HCT116 (cell line): ENCODE measurements around the gene MYBPC3. TPM values are rescaled to one million over a fixed set of nuclear protein-coding genes. Genes with fewer than 3 reads are reported as not detected.

ENCODE experiments used
- ATAC-seq: fragments of 200-7000 bp; cut with Tn5 transposase; 2 replicates; pipeline ENCODE4 v1.9.1; 2020; ENCODE audit warnings: mild to moderate bottlenecking, moderate library complexity
- BruUV-seq: library from RNA; stranded (reverse); fragments of 400-500 nt; replicated peaks from 2 replicates; lab custom pipeline; 2021; lab: Mats Ljungman, UMichigan
- CTCF ChIA-PET: fragments of 300-600 bp; sonication (Branson Sonifier 250); formaldehyde crosslinking; loops from one replicate; lab custom pipeline; 2021; ENCODE audit warnings: antibody characterized with exemption; lab: Charles Lee
- POLR2A ChIA-PET: fragments of 300-600, 350-600 bp; sonication (Branson Sonifier 250); formaldehyde crosslinking; loops from one replicate; lab custom pipeline; 2021; ENCODE audit warnings: antibody characterized with exemption; lab: Charles Lee
- RAD21 ChIA-PET, 2 experiments: fragments of 300-600 bp; sonication (Branson Sonifier 250); formaldehyde crosslinking; loops; one replicate each; lab custom pipeline; 2023; ENCODE audit warnings: low total read pairs in 2 of 2; ENCODE audit not compliant: uncharacterized antibody in 2 of 2, unreplicated experiment in 2 of 2, low non-redundant PET in 1 of 2; lab: Charles Lee
- DNase-seq: peaks from one replicate; pipeline ENCODE4 v3.0.0-alpha.2; 2010; ENCODE audit warnings: low read depth, low spot score
- H2AFZ ChIP-seq: fragments of 200-600 bp; shearing (Covaris generic), sonication (generic); 2 replicates; pipeline ENCODE4 v1.6.1; 2017; ENCODE audit warnings: low read depth, mixed run types, mixed read lengths, antibody characterized with exemption, low read length; ENCODE audit not compliant: poor library complexity, severe bottlenecking
- H3K27ac ChIP-seq: 2 replicates; pipeline ENCODE4 v1.5.1; 2012; ENCODE audit warnings: low read depth, low read length
- H3K27me3 ChIP-seq: fragments of 200-600 bp; sonication (generic); 2 replicates; pipeline ENCODE4 v1.6.1; 2016; ENCODE audit warnings: mixed run types, low read length, mixed read lengths; ENCODE audit not compliant: insufficient read depth
- H3K36me3 ChIP-seq, 2 experiments: fragments of 200-500 bp in 1 of 2; fragments of 200-600 bp in 1 of 2; sonication (Bioruptor generic) in 1 of 2; sonication (generic) in 1 of 2; 2 replicates each; pipeline versions ENCODE4 v1.5.1 to v1.6.1; 2014 to 2016; ENCODE audit warnings: low read length in 2 of 2, inconsistent platforms in 1 of 2, mixed read lengths in 1 of 2, mixed run types in 1 of 2; ENCODE audit not compliant: insufficient read depth in 2 of 2, control insufficient read depth in 1 of 2
- H3K4me1 ChIP-seq, 2 experiments: fragments of 200-600 bp in 1 of 2; sonication (generic) in 1 of 2; 2 replicates each; pipeline versions ENCODE4 v1.5.1 to v1.6.1; 2012 to 2017; ENCODE audit warnings: low read length in 2 of 2, inconsistent platforms in 1 of 2, mild to moderate bottlenecking in 1 of 2, mixed read lengths in 1 of 2, mixed run types in 1 of 2, moderate library complexity in 1 of 2; ENCODE audit not compliant: insufficient read depth in 2 of 2, control insufficient read depth in 1 of 2
- H3K4me2 ChIP-seq: fragments of 200-600 bp; sonication (generic); 2 replicates; pipeline ENCODE4 v1.6.1; 2017; ENCODE audit warnings: mixed run types, low read length, mixed read lengths
- H3K4me3 ChIP-seq, 2 experiments: fragments of 200-600 bp in 1 of 2; sonication (generic) in 1 of 2; replicated peaks in 1 of 2; 2 replicates each; pipeline ENCODE4 v1.5.1; 2011 to 2016; ENCODE audit warnings: low read length in 2 of 2, control low read depth in 1 of 2, low read depth in 1 of 2, mild to moderate bottlenecking in 1 of 2, mixed read lengths in 1 of 2, mixed run types in 1 of 2
- H3K79me2 ChIP-seq: fragments of 200-600 bp; sonication (generic); 2 replicates; pipeline ENCODE4 v1.6.1; 2017; ENCODE audit warnings: mild to moderate bottlenecking, mixed run types, low read length, moderate library complexity, mixed read lengths; ENCODE audit not compliant: insufficient read depth
- H3K9ac ChIP-seq: fragments of 200-600 bp; sonication (generic); 2 replicates; pipeline ENCODE4 v1.6.1; 2016; ENCODE audit warnings: low read length, mixed read lengths
- H3K9me2 ChIP-seq: fragments of 200-600 bp; sonication (generic), shearing (Covaris generic); 2 replicates; pipeline ENCODE4 v1.6.1; 2017; ENCODE audit warnings: mixed run types, mild to moderate bottlenecking, moderate library complexity; ENCODE audit not compliant: insufficient read depth
- H3K9me3 ChIP-seq, 2 experiments: fragments of 200-500 bp in 1 of 2; fragments of 200-600 bp in 1 of 2; sonication (Bioruptor generic) in 1 of 2; sonication (generic) in 1 of 2; 2 replicates each; pipeline ENCODE4 v1.6.1; 2014 to 2017; ENCODE audit warnings: low read length in 2 of 2, mixed read lengths in 2 of 2, inconsistent platforms in 1 of 2, low read depth in 1 of 2, mild to moderate bottlenecking in 1 of 2, mixed run types in 1 of 2, moderate library complexity in 1 of 2; ENCODE audit not compliant: control insufficient read depth in 1 of 2, insufficient read depth in 1 of 2
- H4K20me1 ChIP-seq: fragments of 200-600 bp; sonication (generic), shearing (Covaris generic); 2 replicates; pipeline ENCODE4 v1.6.1; 2017; ENCODE audit warnings: mixed run types, mild to moderate bottlenecking, moderate library complexity; ENCODE audit not compliant: insufficient read depth
- CBX3 ChIP-seq: IDR thresholded peaks from 2 replicates; pipeline ENCODE4 v1.6.1; 2012; ENCODE audit warnings: low read depth
- ELF1 ChIP-seq: IDR thresholded peaks from 2 replicates; pipeline ENCODE4 v1.6.1; 2012; ENCODE audit warnings: low read depth, borderline replicate concordance
- EZH2 ChIP-seq: fragments of 200-600 bp; sonication (generic); IDR thresholded peaks from 2 replicates; pipeline ENCODE4 v1.6.1; 2017; ENCODE audit warnings: antibody characterized with exemption, mixed run types
- FOSL1 ChIP-seq: IDR thresholded peaks from 2 replicates; pipeline ENCODE4 v1.6.1; 2012; ENCODE audit warnings: low read depth
- RAD21 ChIP-seq: IDR thresholded peaks from 2 replicates; pipeline ENCODE4 v1.6.1; 2012; ENCODE audit warnings: low read depth, mild to moderate bottlenecking
- SIN3A ChIP-seq: IDR thresholded peaks from 2 replicates; pipeline ENCODE4 v1.6.1; 2012; ENCODE audit warnings: low read depth
- ZNF274 ChIP-seq: fragments of 200-500 bp; sonication (Bioruptor generic); IDR thresholded peaks from 2 replicates; pipeline ENCODE4 v1.6.1; 2014; ENCODE audit warnings: mild to moderate bottlenecking, low read depth, low read length, inconsistent platforms
- intact Hi-C: fragments of 100-400 bp; cut with micrococcal nuclease; formaldehyde crosslinking; loops from 2 replicates; pipeline ENCODE4 v1.10.0; 2022
- total RNA-seq: library from RNA; stranded (reverse); gene quantifications from one replicate; pipeline ENCODE4 v1.2.1, GENCODE V29; 2021; ENCODE audit not compliant: unreplicated experiment
- TF ChIP-seq, protein P1 (sequence below): IDR thresholded peaks from 2 replicates; pipeline ENCODE4 v1.6.1; 2011; ENCODE audit warnings: mild to moderate bottlenecking, low read length, moderate library complexity; ENCODE audit not compliant: insufficient replicate concordance; ENCODE audit errors: extremely low read depth
- TF ChIP-seq, protein P2 (sequence below), 3 experiments: fragments of 200-600 bp in 1 of 3; sonication (generic) in 1 of 3; IDR thresholded peaks in 2 of 3; conservative IDR thresholded peaks in 1 of 3; 2 replicates each; pipeline ENCODE4 v1.5.1; 2012 to 2017; ENCODE audit warnings: low read depth in 2 of 3, low read length in 2 of 3, antibody characterized with exemption in 1 of 3, borderline replicate concordance in 1 of 3, control low read depth in 1 of 3, mild to moderate bottlenecking in 1 of 3, mixed read lengths in 1 of 3, mixed run types in 1 of 3, moderate library complexity in 1 of 3; ENCODE audit not compliant: insufficient read depth in 1 of 3

MYBPC3 gene
- total RNA-seq, 1 experiment from 2014 or later: 0.25 TPM

DNA sequence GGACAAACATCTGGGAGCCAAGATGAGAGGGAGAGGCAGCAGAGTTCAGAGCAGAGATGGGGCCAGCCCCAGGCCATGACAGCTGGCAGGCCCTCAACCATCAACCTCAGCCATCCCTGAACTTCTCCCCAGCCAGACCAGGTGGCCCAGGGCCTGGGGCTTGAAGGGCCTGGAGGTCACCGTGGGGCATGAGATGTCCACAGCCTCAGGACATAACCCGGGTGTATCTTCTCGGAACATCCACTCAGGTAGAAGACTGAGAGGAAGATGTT lies 43.5 kb upstream of the MYBPC3 start:
- no TSS peak for BruUV-seq
- Histone ChIP-seq H3K9me3 (no peaks in the 10 kb centered on the region), H4K20me1 (no peaks in the 10 kb centered on the region), H3K27me3 (no peaks in the 10 kb centered on the region), H3K36me3 (no peaks in the 10 kb centered on the region), H3K4me2 (no peak overlapping the region), H3K4me1 (no peaks in the 10 kb centered on the region), H3K27ac (no peak overlapping the region), H2AFZ (no peak overlapping the region), H3K9ac (no peak overlapping the region), H3K79me2 (no peaks in the 10 kb centered on the region), H3K9me2 (no peaks in the 10 kb centered on the region), H3K4me3 (no peak overlapping the region)
- RAD21 ChIA-PET: no interaction called here
- CTCF ChIA-PET: no interaction called here
- intact Hi-C loops: no loop called here
- POLR2A ChIA-PET: no interaction called here
- TF ChIP-seq ELF1 (no peak), ZNF274 (no peak), RAD21 (no peak), EZH2 (no peak)
- TF ChIP-seq, protein P1, sequence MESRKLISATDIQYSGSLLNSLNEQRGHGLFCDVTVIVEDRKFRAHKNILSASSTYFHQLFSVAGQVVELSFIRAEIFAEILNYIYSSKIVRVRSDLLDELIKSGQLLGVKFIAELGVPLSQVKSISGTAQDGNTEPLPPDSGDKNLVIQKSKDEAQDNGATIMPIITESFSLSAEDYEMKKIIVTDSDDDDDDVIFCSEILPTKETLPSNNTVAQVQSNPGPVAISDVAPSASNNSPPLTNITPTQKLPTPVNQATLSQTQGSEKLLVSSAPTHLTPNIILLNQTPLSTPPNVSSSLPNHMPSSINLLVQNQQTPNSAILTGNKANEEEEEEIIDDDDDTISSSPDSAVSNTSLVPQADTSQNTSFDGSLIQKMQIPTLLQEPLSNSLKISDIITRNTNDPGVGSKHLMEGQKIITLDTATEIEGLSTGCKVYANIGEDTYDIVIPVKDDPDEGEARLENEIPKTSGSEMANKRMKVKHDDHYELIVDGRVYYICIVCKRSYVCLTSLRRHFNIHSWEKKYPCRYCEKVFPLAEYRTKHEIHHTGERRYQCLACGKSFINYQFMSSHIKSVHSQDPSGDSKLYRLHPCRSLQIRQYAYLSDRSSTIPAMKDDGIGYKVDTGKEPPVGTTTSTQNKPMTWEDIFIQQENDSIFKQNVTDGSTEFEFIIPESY: no peak
- DNase-seq (no peak), ATAC-seq (no peak)

DNA sequence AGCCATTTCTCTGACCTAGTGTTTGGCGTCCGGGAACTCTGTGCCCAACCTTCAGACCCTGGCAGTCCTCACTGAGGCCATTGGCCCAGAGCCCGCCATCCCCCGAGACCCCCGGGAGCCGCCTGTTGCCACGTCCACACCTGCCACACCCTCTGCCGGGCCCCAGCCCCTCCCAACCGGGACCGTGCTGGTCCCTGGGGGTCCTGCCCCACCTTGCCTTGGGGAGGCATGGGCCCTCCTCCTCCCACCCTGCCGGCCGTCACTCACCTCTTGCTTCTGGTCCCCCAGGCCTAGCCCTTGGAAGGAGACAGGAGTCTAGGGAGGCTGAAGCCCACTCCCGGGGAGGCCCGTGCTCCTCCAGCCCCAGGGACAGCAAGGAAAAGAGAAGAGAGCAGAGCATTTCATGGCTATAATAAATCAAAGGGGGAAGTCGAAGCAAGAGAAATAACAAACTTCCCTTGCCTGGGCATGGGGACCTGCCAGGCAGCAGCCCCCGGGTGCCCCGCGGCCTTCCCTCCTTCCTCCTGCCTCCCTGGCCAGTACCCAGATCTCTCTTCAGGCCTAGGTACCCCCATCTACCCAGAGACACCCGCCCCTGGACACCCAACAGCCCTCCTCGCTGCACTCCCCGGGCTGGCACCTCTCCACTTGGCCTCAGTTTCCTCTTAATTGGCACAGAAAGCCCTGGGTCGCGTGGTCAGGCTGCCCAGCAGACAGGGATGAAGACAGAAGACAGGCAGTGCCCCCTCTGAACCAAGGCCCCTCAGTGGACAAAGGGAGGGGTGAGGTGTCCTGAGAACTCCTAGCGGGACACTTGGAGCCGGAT lies 42.9 kb upstream of the MYBPC3 start:
- no peak for DNase-seq
- Histone ChIP-seq H3K36me3 (no peaks in the 10 kb centered on the region), H3K4me3 (no peak overlapping the region), H2AFZ (no peak overlapping the region), H3K9ac (no peak overlapping the region), H3K9me2 (no peaks in the 10 kb centered on the region), H3K4me2 (no peak overlapping the region), H3K79me2 (no peaks in the 10 kb centered on the region), H4K20me1 (no peaks in the 10 kb centered on the region), H3K4me1 (no peaks in the 10 kb centered on the region), H3K27me3 (no peaks in the 10 kb centered on the region), H3K9me3 (no peaks in the 10 kb centered on the region), H3K27ac (no peak overlapping the region)
- intact Hi-C loops: no loop called here
- no peak for TF ChIP-seq FOSL1
- TF ChIP-seq SIN3A: no peak
- TF ChIP-seq, protein P2, sequence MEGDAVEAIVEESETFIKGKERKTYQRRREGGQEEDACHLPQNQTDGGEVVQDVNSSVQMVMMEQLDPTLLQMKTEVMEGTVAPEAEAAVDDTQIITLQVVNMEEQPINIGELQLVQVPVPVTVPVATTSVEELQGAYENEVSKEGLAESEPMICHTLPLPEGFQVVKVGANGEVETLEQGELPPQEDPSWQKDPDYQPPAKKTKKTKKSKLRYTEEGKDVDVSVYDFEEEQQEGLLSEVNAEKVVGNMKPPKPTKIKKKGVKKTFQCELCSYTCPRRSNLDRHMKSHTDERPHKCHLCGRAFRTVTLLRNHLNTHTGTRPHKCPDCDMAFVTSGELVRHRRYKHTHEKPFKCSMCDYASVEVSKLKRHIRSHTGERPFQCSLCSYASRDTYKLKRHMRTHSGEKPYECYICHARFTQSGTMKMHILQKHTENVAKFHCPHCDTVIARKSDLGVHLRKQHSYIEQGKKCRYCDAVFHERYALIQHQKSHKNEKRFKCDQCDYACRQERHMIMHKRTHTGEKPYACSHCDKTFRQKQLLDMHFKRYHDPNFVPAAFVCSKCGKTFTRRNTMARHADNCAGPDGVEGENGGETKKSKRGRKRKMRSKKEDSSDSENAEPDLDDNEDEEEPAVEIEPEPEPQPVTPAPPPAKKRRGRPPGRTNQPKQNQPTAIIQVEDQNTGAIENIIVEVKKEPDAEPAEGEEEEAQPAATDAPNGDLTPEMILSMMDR (IDR thresholded peaks at IDR 0.05 in 2 of 3, conservative IDR thresholded peaks at IDR 0.05 in 1 of 3; ENCODE audit: borderline replicate concordance in 1 of 3, insufficient read depth in 1 of 3, low read depth in 2 of 3, low read length in 2 of 3): no peak
- no peak for TF ChIP-seq CBX3
- no TSS peak for BruUV-seq
- no peak for ATAC-seq
- ChIA-PET CTCF (no interaction called here), POLR2A (no interaction called here), RAD21 (no interaction called here)
